AG04450 (cell line): ENCODE data around the gene ACY1. TPM values are rescaled to one million over a fixed set of nuclear protein-coding genes. Genes with fewer than 3 reads are reported as not detected.
A peak's percentile ranks its signal among the peaks of the same experiment; 100 is the strongest.

Experiments used
- CTCF ChIA-PET: fragments of 300-600, 350-600 bp; formaldehyde crosslinking; extraction: SDS; loops from one replicate; lab custom pipeline; 2022; ENCODE audit warnings: antibody characterized with exemption, inconsistent platforms; lab: Charles Lee
- POLR2A ChIA-PET: fragments of 350-600 bp; formaldehyde crosslinking; extraction: SDS; loops from one replicate; lab custom pipeline; 2021; ENCODE audit warnings: antibody characterized with exemption, inconsistent platforms; lab: Yijun Ruan, JAX
- DNase-seq: peaks from one replicate; pipeline ENCODE4 v3.0.0-alpha.2; 2011; ENCODE audit warnings: low read depth, low spot score
- H3K27ac ChIP-seq: one replicate; pipeline ENCODE4 v1.5.1; 2012; ENCODE audit warnings: low read depth, low read length, control low read depth
- H3K27me3 ChIP-seq: one replicate; pipeline ENCODE4 v1.6.0; 2012; ENCODE audit warnings: low read length; ENCODE audit not compliant: control insufficient read depth, insufficient read depth
- H3K4me3 ChIP-seq: 2 replicates; pipeline ENCODE4 v1.5.1; 2011; ENCODE audit warnings: mild to moderate bottlenecking, low read depth, low read length, control low read depth
- H3K9me3 ChIP-seq: 2 replicates; pipeline ENCODE4 v1.5.1; 2012; ENCODE audit warnings: low read length; ENCODE audit not compliant: control insufficient read depth, insufficient read depth
- polyA minus RNA-seq: library from RNA; depleted of rRNA, polyadenylated mRNA; stranded (reverse); fragments of >200 nt; gene quantifications from 2 replicates; pipeline ENCODE4 v1.2.3, GENCODE V29; 2011; rRNA and poly(A)+ RNA removed
- polyA plus RNA-seq: library from polyadenylated mRNA; depleted of rRNA; stranded (reverse); fragments of >200 nt; gene quantifications from 2 replicates; pipeline ENCODE4 v1.2.3, GENCODE V29; 2011; rRNA removed
- TF ChIP-seq, protein P1 (sequence below): IDR thresholded peaks from 2 replicates; pipeline ENCODE4 v1.5.1; 2011; ENCODE audit warnings: low read depth, low read length, control low read depth, inconsistent platforms

ACY1 gene
- polyA plus RNA-seq (20.4 and 27.8 TPM in 2 replicates), polyA minus RNA-seq (33.1 and 40.5 TPM in 2 replicates)

DNA sequence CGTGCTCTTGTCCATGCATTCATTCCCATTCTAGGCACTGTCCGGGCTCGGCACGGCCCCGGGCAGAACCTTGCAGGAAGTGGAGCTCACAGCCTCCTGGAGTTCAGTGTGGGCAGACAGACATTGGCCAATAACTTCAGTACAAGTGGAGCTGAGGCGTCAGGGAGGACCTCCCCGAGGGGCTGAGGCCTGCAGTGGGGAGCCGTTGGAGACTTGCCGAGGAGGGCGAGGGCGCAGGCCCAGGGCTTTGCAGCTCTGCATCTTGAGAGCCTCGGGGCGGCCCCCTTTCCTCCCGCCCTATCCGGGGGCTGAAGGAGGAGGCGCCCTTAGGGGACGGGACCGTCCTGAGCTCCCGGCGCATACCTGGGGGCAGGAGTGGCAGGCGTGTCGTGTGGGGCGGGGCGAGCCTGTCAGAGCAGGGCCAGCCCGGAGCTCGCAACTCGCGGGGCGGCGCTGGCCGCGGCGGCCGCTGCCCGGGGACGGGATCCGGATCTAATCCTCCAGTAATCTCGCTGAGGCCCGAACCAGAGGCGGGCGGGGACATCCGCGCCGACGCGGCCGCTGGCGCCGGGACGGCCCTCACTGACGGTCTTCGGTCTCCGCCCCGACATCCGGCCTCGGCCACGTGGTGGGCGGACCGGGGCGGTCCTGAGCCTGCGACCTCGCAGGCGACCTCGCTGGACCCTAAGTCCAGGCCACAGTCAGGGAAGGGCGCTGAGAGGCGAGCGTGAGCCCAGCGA is at the start of gene ACY1:
Gene ACY1 (plus strand): TSS at position 698 of the 740 bp plus-strand sequence. CDS start 530 bp downstream, outside the sequence.
- Histone ChIP-seq H3K4me3 (peak within 1 kb of the TSS; percentile 73), H3K27ac (peak within 1 kb of the TSS; percentile 95), H3K27me3 (no peaks in the 10 kb centered on the region), H3K9me3 (no peaks in the 10 kb centered on the region; the same call in 1 of the 2 replicates)
- CTCF ChIA-PET: interaction anchor here (0.9 to 5.6 kb wide), 5 partner anchors 9 to 73 kb away, joined by 3 to 48 read pairs (median 3); partner anchors contain the start of genes ABHD14A, ABHD14B, DUSP7 and PARP3
- POLR2A ChIA-PET: interaction anchor here (0.5 to 2.9 kb wide), 11 partner anchors 9 to 1426 kb away, joined by 3 to 29 read pairs (median 5); partner anchors contain the start of genes ABHD14B, PARP3, PCBP4 and RPL29
- DNase-seq: peak; percentile 68
- TF ChIP-seq, protein P1, sequence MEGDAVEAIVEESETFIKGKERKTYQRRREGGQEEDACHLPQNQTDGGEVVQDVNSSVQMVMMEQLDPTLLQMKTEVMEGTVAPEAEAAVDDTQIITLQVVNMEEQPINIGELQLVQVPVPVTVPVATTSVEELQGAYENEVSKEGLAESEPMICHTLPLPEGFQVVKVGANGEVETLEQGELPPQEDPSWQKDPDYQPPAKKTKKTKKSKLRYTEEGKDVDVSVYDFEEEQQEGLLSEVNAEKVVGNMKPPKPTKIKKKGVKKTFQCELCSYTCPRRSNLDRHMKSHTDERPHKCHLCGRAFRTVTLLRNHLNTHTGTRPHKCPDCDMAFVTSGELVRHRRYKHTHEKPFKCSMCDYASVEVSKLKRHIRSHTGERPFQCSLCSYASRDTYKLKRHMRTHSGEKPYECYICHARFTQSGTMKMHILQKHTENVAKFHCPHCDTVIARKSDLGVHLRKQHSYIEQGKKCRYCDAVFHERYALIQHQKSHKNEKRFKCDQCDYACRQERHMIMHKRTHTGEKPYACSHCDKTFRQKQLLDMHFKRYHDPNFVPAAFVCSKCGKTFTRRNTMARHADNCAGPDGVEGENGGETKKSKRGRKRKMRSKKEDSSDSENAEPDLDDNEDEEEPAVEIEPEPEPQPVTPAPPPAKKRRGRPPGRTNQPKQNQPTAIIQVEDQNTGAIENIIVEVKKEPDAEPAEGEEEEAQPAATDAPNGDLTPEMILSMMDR: no peak

GRCh38 chr3:51934139-51934850 is 49.0 kb upstream of the ACY1 start:
- CTCF ChIA-PET: no interaction called here
- POLR2A ChIA-PET: interaction anchor here (0.6 kb wide), 1 partner anchor 20 kb away, joined by 4 read pairs; no protein-coding TSS in a partner anchor

DNA sequence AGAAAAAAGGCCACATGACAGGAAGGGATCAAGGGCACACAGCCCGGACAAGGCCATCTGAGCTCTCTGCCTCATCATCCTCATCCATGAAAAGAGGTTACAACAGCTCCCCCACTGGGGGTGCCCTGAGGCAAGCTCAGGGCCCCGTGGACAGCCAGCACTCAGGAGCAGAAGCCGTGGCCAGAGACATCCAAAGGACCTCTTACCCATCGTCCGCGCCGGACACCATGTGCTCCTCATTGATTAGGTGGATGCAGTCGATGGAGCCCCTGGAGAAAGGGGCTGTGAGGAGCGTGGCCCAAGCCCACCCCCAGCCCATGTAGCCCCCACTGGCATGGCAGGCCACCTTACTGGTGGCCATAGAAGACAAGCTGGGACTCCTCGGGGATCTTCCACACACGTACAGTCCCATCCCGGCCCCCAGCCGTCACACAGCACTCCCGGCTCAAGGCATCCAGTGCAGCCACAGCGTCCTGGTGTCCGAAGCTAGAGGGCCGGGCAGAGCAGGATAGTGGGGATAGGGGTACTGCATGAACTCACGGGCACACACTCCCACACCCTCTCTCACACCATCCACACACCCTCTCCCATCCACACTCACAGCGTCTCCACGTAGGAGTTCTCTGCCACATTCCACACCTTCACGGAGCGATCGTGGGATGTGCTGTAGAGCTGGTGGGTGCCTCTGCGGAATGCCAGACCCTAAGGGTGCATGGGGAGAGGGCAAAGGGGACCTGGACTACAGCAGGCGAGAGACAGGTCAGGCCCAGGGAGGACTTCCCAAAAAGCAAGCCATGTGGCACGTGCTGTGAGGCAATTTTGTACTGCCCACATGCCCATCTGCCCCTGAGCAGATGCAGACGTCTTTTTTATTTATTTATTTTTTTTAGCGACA is 48.1 kb upstream of the ACY1 start:
- TF ChIP-seq, protein P1: no peak
- H3K27me3 ChIP-seq: no peaks in the 10 kb centered on the region
- DNase-seq: no peak
- no peak overlapping the region for H3K4me3 ChIP-seq
- H3K27ac ChIP-seq: no peak overlapping the region
- H3K9me3 ChIP-seq: no peaks in the 10 kb centered on the region
- ChIA-PET CTCF (no interaction called here), POLR2A (no interaction called here)

More at GRCh38 chr3:51934139-51934850, 49.0 kb upstream of the ACY1 start:
- Histone ChIP-seq H3K9me3 (no peaks in the 10 kb centered on the region), H3K27ac (no peak overlapping the region), H3K27me3 (no peaks in the 10 kb centered on the region), H3K4me3 (no peak overlapping the region)
- TF ChIP-seq, protein P1: no peak
- no peak for DNase-seq

- Histone ChIP-seq H3K9me3 (no peaks in the 10 kb centered on the region), H3K27ac (no peak overlapping the region), H3K27me3 (no peaks in the 10 kb centered on the region), H3K4me3 (no peak overlapping the region)
- CTCF ChIA-PET: no interaction called here
- no peak for DNase-seq
- POLR2A ChIA-PET: no interaction called here
- TF ChIP-seq, protein P1: no peak
These were observed 47.2 kb upstream of the ACY1 start for GRCh38 chr3:51935886-51936755.
